HepG2 (cell line): ENCODE measurements around the gene CABLES1. TPM values are rescaled to one million over a fixed set of nuclear protein-coding genes. Genes with fewer than 3 reads are reported as not detected.
A peak's percentile ranks its signal among the peaks of the same experiment; 100 is the strongest.

ENCODE experiments used
- BORCS8-MEF2B ChIP-seq: sonication (generic); formaldehyde crosslinking; IDR thresholded peaks from 2 replicates; pipeline ENCODE4 v1.8.0; 2022; ENCODE audit warnings: mild to moderate bottlenecking, missing genetic modification reagents
- GABPA ChIP-seq, 2 experiments: IDR thresholded peaks; 2 replicates each; pipeline ENCODE4 v1.6.1; 2011 to 2016; ENCODE audit warnings: low read depth in 2 of 2, low read length in 1 of 2, missing biosample characterization in 1 of 2, missing genetic modification characterization in 1 of 2
- HCFC1 ChIP-seq: fragments of 150-350 bp; IDR thresholded peaks from 2 replicates; pipeline ENCODE4 v1.6.1; 2014; ENCODE audit warnings: low read depth, low read length
- KDM2A ChIP-seq: sonication (generic); formaldehyde crosslinking; IDR thresholded peaks from 2 replicates; pipeline ENCODE4 v1.4.0; 2020; ENCODE audit warnings: low read depth, missing genetic modification reagents, borderline replicate concordance
- NR2C2 ChIP-seq: sonication (generic); formaldehyde crosslinking; IDR thresholded peaks from 2 replicates; pipeline ENCODE4 v1.4.0; 2020; ENCODE audit warnings: missing genetic modification reagents, mild to moderate bottlenecking, moderate library complexity, borderline replicate concordance
- RARA ChIP-seq: IDR thresholded peaks from 2 replicates; pipeline ENCODE4 v1.6.1; 2016; ENCODE audit warnings: missing genetic modification reagents, missing compliant biosample characterization
- RFXANK ChIP-seq: IDR thresholded peaks from 2 replicates; pipeline ENCODE4 v1.6.1; 2016
- SP5 ChIP-seq: IDR thresholded peaks from 2 replicates; pipeline ENCODE4 v1.6.1; 2016; ENCODE audit warnings: low read depth, borderline replicate concordance
- SRF ChIP-seq: IDR thresholded peaks from 2 replicates; pipeline ENCODE4 v1.6.1; 2011; ENCODE audit warnings: mild to moderate bottlenecking, low read depth, low read length, moderate library complexity
- TFE3 ChIP-seq: IDR thresholded peaks from 2 replicates; pipeline ENCODE4 v1.6.1; 2016
- ZFP36L2 ChIP-seq: sonication (generic); formaldehyde crosslinking; IDR thresholded peaks from 2 replicates; pipeline ENCODE4 v1.4.0; 2020; ENCODE audit warnings: missing genetic modification reagents
- ZNF10 ChIP-seq: sonication (generic); formaldehyde crosslinking; IDR thresholded peaks from 2 replicates; pipeline ENCODE4 v1.4.0; 2020; ENCODE audit warnings: mild to moderate bottlenecking, low read depth, missing genetic modification reagents, borderline replicate concordance
- ZNF354B ChIP-seq: sonication (generic); formaldehyde crosslinking; IDR thresholded peaks from 2 replicates; pipeline ENCODE4 v1.8.0; 2022; ENCODE audit warnings: mild to moderate bottlenecking, missing genetic modification reagents
- ZNF788 ChIP-seq: sonication (generic); formaldehyde crosslinking; IDR thresholded peaks from 2 replicates; pipeline ENCODE4 v1.5.0; 2020; ENCODE audit warnings: mild to moderate bottlenecking, missing genetic modification reagents, borderline replicate concordance
- polyA plus RNA-seq, 8 experiments: library from polyadenylated mRNA; depleted of rRNA in 3 of 8; stranded (reverse) in 7 of 8; unstranded in 1 of 8; fragments of >200 nt; fragmentation: Illumina TruSeq in 4 of 8; extraction: Trizol in 4 of 8; gene quantifications; 2 replicates each; pipeline versions ENCODE4 v1.2.1 to v1.2.3, GENCODE V29; 2011 to 2016; ENCODE audit warnings: low read depth in 4 of 8, missing spikeins in 1 of 8, mixed read lengths in 1 of 8; ENCODE audit not compliant: insufficient read depth in 1 of 8
- total RNA-seq, 5 experiments: library from RNA; depleted of rRNA; stranded (reverse); fragments of >200 nt; fragmentation: Illumina TruSeq; extraction: Trizol; gene quantifications; 2 replicates each; pipeline ENCODE4 v1.2.3, GENCODE V29; 2016; ENCODE audit warnings: low read depth in 1 of 5
- TF ChIP-seq, protein P1 (sequence below): sonication (generic); formaldehyde crosslinking; IDR thresholded peaks from 2 replicates; pipeline ENCODE4 v1.4.0; 2020; ENCODE audit warnings: mild to moderate bottlenecking, missing genetic modification reagents
- TF ChIP-seq, protein P2 (sequence below), 2 experiments: sonication (generic) in 1 of 2; formaldehyde crosslinking in 1 of 2; IDR thresholded peaks; 2 replicates each; pipeline versions ENCODE4 v1.5.1 to v1.6.1; 2011 to 2020; ENCODE audit warnings: borderline replicate concordance in 1 of 2, low read depth in 1 of 2, low read length in 1 of 2, mild to moderate bottlenecking in 1 of 2, missing genetic modification reagents in 1 of 2, moderate library complexity in 1 of 2
- TF ChIP-seq, protein P3 (sequence below): sonication (generic); formaldehyde crosslinking; IDR thresholded peaks from 2 replicates; pipeline ENCODE4 v1.5.0; 2020; ENCODE audit warnings: missing genetic modification reagents
- TF ChIP-seq, protein P4 (sequence below): IDR thresholded peaks from 2 replicates; pipeline ENCODE4 v1.6.1; 2016; ENCODE audit warnings: missing compliant biosample characterization, missing genetic modification reagents, borderline replicate concordance

Gene CABLES1
- total and polyA plus RNA-seq, 2 of the 13 experiments (the other 11 are each of a cell fraction or from before 2014, with no cell fraction given): 14.7 to 25.8 TPM

DNA sequence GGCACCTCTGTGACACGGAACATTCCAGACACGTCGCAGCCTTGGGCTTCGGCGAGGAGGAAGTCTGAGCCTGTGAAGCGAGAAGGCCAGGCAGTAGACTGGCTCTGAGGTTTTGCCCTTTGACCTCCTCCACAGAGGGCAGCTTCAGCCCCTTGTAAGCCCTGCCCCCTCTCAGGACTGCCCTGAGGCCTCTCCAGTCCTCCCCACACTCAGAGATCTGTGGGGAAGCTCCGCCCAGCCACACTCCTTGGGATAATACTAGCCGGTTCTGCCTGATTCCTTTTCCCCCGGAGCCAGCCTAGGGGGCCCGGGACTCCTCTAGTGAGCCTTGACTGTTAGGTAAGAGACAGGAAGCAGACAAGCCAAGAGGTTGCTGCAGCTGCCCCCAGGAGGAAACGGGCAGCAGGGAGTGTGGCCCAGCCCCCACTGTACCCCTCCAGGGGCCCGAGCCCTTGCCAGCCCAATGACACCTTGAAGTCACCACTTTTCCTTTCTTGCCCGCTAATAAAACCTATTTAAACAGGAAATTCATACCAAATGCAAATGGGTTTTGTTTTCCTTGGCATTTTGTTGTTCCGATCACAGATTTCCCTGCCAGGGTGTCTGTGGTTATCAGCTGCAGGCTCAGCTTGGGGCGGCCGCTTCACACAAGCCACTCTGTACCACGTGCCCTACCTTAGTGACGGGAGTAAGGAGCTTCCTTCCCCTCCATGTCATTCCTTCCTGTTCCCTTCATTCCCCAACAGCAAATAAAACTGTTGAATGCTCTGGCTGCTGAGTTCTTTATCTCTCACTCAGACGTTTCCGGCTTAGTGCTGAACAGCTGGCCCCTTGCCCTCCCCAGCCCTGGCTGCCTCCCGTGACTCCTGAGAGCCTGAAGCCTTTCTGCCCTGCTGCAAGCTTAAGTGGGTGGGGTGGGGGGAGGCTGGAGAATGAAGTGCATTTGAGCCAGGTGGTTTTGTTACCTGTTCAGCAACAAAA is 124.7 kb downstream of the CABLES1 start (continued):
- TF ChIP-seq ZFP36L2 (CRISPR knock-in tag) (no peak), KDM2A (CRISPR knock-in tag) (0 out of 2 replicates have a peak, but pooled peaks have one; percentile 21), NR2C2 (peak; percentile 70), HCFC1 (no peak), GABPA (IDR thresholded peaks at IDR 0.05; ENCODE audit: low read depth, low read length) (no peak), GABPA (CRISPR knock-in tag; IDR thresholded peaks at IDR 0.05; ENCODE audit: low read depth) (peak; percentile 56), BORCS8-MEF2B (CRISPR knock-in tag) (no peak), ZNF354B (CRISPR knock-in tag) (no peak), RFXANK (no peak), SRF (no peak), TFE3 (0 out of 2 replicates have a peak, but pooled peaks have one; percentile 28), SP5 (no peak), RARA (CRISPR knock-in tag) (peak; percentile 43), ZNF788 (peak; percentile 36; the same call in 1 of the 2 replicates), ZNF10 (CRISPR knock-in tag) (no peak)
- TF ChIP-seq, protein P1, sequence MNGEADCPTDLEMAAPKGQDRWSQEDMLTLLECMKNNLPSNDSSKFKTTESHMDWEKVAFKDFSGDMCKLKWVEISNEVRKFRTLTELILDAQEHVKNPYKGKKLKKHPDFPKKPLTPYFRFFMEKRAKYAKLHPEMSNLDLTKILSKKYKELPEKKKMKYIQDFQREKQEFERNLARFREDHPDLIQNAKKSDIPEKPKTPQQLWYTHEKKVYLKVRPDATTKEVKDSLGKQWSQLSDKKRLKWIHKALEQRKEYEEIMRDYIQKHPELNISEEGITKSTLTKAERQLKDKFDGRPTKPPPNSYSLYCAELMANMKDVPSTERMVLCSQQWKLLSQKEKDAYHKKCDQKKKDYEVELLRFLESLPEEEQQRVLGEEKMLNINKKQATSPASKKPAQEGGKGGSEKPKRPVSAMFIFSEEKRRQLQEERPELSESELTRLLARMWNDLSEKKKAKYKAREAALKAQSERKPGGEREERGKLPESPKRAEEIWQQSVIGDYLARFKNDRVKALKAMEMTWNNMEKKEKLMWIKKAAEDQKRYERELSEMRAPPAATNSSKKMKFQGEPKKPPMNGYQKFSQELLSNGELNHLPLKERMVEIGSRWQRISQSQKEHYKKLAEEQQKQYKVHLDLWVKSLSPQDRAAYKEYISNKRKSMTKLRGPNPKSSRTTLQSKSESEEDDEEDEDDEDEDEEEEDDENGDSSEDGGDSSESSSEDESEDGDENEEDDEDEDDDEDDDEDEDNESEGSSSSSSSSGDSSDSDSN (CRISPR knock-in tag): peak; percentile 43; the same call in 1 of the 2 replicates
- TF ChIP-seq, protein P2, sequence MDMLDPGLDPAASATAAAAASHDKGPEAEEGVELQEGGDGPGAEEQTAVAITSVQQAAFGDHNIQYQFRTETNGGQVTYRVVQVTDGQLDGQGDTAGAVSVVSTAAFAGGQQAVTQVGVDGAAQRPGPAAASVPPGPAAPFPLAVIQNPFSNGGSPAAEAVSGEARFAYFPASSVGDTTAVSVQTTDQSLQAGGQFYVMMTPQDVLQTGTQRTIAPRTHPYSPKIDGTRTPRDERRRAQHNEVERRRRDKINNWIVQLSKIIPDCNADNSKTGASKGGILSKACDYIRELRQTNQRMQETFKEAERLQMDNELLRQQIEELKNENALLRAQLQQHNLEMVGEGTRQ (IDR thresholded peaks at IDR 0.05; ENCODE audit: low read depth, low read length): no peak; the same call in 1 of the 2 replicates
- TF ChIP-seq, protein P2 (CRISPR knock-in tag; IDR thresholded peaks at IDR 0.05; ENCODE audit: borderline replicate concordance): peak; percentile 56; the same call in 1 of the 2 replicates
- TF ChIP-seq, protein P3, sequence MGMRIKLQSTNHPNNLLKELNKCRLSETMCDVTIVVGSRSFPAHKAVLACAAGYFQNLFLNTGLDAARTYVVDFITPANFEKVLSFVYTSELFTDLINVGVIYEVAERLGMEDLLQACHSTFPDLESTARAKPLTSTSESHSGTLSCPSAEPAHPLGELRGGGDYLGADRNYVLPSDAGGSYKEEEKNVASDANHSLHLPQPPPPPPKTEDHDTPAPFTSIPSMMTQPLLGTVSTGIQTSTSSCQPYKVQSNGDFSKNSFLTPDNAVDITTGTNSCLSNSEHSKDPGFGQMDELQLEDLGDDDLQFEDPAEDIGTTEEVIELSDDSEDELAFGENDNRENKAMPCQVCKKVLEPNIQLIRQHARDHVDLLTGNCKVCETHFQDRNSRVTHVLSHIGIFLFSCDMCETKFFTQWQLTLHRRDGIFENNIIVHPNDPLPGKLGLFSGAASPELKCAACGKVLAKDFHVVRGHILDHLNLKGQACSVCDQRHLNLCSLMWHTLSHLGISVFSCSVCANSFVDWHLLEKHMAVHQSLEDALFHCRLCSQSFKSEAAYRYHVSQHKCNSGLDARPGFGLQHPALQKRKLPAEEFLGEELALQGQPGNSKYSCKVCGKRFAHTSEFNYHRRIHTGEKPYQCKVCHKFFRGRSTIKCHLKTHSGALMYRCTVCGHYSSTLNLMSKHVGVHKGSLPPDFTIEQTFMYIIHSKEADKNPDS (CRISPR knock-in tag): no peak
- TF ChIP-seq, protein P4, sequence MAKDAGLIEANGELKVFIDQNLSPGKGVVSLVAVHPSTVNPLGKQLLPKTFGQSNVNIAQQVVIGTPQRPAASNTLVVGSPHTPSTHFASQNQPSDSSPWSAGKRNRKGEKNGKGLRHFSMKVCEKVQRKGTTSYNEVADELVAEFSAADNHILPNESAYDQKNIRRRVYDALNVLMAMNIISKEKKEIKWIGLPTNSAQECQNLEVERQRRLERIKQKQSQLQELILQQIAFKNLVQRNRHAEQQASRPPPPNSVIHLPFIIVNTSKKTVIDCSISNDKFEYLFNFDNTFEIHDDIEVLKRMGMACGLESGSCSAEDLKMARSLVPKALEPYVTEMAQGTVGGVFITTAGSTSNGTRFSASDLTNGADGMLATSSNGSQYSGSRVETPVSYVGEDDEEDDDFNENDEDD (CRISPR knock-in tag): peak; percentile 50; the same call in 1 of the 2 replicates
